ENCODE measurements around the gene GLYATL3.
A peak's percentile ranks its signal among the peaks of the same experiment; 100 is the strongest.

GLYATL3 gene

DNA sequence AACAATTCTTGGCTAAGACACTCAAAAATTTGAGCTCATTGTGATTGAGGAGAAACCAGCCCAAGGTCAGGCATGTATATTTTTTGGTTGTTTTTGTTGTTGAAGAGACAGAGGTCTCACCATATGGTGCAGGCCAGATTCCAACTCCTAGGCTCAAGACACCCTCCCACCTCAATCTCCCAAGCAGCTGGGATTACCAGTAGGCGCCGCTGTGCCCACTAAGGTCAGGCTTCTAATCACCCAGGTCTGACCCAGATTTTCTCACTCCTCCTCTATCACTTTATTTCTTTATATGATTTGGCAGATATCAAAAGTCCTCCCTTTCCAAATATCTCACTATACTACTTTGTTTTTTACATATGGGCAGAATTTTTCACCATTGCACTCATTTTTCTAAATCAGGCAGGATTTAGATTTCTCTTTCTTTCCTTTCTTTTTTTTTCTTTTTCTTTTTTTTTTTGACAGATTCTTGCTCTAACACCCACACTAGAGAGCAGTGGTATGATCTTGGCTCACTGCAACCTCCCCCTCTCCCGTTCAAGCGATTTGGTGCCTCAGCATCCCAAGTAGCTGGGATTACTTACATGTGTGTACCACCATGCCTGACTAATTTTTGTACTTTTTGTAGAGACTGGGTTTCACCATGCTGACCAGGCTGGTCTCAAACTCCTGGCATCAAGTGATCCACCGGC is 49.0 kb downstream of the GLYATL3 start:
- no peak for DNase-seq (ENCODE audit: low read depth)

DNA sequence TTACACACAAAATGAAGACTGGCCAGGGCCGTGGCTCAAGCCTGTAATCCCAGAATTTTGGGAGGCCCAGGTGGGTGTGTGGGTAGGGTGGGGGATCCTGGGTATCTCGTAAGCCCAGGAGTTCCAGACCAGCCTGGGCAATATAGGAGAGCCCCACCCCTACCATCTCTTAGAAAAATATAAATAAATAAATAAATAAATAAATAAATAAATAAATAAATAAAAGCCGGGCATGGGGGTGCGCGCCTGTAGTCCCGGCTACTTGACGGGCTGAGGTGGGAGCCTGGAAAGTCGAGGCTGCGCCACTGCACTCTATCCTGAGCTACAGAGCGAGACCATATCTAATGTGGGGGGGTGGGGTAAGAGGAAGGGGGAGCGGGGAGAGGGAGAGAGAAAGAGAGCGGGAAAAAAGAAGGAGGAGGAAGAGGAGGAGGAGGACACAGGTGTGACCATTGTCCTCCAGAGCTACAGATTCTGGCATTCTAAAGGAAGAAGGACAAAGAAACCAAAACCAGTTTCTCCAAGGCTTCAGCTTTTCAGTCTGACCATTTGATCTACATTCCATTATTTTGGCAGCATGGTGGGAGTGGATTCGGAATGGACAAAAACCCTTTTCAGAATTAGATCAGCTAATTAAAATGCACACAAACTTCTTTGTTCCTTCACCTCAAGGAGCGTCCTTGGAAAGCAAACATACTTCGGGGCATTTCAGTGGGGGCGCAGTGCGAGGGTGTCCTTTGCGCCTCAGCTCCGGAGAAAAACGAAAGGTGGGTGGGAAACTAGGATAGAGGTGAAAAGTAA is 50.2 kb downstream of the GLYATL3 start:
- no peak for DNase-seq (ENCODE audit: low read depth)

DNA sequence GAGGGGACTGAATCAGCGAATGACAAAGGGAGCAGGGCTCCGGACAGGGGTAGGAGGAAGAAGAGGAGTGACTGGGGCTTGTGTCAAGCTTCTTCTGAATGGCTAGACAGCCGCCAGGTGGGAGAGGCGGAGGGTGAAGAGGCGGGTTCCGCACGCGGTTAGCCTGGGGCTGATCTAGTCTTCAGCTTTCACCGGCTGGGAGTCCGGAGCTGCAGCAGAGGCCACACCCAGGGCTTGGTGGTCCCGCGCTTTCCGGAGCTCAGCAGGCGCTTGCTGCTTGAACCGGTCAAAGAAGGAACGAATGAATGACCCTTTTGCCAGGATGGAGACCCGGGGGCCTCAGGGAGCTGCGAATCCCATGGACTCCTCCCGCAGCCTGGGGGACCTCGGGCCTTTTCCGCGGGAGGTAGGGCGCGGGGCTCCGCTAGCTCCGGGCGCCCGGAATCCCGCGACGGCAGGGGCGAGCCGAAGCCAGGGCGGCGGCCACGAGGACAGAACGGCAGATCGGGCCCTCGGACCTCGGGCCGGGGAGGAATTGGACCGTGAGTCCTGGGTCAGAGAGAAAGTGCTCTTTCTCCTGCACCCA is 50.9 kb downstream of the GLYATL3 start, which contains the start of gene C6orf141:
Gene C6orf141, plus strand, starts transcription at position 177 of the 586 bp plus-strand sequence. Its CDS starts 125 bp downstream, at position 302.
- no peak for DNase-seq (ENCODE audit: low read depth)

DNA sequence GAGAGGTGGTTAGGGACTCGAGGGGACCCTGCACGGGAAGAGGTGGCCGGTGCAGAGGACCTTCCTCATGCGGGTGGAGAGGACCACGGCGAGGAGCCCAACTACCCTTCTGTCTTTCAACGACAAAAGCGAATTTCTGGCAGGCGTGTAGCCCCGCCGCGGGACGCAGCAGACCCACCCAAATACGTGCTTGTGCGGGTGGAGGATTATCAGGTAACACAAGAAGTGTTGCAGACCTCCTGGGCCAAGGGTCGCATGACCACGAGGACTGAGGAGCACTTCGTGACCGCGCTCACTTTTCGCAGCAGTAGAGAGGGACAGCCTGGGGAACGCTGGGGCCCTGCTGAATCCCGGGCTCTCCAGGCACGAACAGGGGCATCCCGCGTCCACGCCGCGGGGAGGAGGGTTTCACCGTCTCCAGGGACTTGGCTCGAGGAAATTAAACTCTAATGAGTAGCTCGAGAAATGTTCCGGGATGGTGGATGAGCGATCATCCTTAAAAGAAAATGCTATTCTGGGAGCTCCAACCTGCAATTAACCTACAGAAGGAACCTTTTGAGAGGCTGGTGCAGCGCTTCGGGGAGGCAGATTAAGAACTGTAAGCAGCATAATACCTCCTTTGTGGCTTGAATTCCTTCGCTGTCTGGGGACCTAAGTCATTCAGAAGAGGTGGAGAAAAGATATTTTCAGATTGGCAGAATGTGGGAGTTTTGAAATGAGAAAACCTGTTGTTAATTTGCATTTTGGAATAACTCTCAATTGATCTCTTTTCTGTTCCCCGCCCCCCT is 51.5 kb downstream of the GLYATL3 start:
- DNase-seq (ENCODE audit: low read depth), result no peak

DNA sequence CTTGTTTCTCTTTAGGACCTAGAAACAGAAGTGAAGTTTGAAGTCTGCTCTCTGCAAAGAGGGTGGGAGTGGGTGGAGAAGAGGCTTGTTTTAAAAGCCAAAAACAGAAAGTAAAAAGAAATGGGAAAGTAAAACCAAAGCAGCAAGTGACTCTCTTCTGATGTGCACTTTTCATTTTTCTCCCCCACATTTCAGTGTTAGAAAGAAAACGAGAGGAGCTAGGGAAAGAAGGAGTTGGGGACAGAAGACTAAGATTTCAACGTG is 52.1 kb downstream of the GLYATL3 start:
- no peak for DNase-seq (ENCODE audit: low read depth)

DNA sequence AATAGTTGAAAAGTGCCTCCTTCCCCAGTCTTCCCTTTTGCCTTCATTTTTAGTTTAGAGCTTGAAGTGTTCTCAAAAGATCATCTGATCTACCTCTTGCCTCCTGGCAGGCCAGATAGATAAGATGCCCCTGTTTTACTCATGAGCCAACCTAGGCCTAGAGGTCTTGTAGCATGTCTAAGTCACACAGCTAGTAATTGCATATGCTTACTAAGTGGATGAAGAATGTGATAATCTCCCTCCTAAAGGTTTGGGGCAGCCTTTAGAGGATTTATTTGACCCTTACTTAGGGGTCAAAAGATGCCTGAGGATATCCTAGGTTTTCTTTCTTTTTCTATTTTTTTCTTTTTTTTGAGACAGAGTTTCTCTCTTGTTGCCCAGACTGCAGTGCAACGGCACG is 52.9 kb downstream of the GLYATL3 start:
- DNase-seq (ENCODE audit: low read depth), result no peak

DNA sequence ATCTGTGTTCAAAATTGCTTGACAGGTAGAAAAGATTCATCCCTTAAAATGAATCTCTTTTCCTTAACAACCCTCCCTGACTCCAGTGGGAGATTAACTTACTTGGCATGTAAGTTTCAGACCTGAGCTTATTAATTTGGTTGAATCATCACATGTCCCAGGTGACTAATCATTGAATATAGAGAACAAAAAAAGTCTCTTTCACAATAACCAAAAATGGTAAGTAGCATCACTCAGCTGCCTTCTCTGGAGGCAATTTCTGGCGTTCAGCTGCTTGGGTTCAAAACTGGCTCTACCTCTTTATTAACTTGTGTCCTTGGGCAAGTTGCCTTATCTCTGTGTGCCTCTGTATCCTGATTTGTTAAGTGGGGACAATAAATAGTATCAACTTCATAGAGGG is 53.7 kb downstream of the GLYATL3 start:
- DNase-seq (ENCODE audit: low read depth), result peak; percentile 51

DNA sequence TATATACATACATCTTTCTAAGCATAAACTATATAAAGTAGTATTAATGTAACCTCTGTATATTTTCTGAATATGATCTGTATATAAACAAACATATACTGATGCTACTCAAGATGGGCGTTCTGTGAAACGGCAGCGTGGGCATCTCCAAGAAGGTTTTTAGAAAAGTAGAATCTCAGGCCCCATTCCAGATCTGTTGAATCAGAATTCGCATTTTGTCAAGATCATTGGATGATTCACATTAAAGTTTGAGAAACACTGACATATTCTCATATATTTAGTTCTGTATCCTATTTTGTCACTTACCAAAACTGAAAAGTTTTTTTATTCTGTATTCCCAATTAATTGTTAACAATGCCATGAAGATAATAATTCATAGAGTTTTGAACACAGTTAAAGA is 56.2 kb downstream of the GLYATL3 start:
- DNase-seq (ENCODE audit: low read depth), result no peak

DNA sequence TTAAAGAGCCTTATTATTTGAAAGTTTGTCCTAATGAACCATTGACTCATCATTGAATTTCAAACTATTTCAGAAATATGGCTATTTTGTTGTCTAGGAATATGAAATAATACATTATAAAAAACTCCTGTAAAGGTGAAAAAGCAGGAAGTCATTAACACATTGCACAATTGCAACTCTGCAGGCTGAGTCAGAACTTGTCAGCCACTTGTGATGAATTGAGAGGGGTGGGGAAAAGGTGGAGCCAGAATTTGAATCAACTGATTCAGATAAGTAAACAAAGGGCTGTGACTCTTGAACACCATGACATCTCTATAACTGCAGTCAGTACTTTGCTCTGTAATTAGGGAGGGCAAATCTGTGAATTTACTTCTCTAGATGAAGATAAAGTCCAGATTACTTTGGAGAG is 56.7 kb downstream of the GLYATL3 start:
- DNase-seq (ENCODE audit: low read depth), result peak; percentile 89

DNA sequence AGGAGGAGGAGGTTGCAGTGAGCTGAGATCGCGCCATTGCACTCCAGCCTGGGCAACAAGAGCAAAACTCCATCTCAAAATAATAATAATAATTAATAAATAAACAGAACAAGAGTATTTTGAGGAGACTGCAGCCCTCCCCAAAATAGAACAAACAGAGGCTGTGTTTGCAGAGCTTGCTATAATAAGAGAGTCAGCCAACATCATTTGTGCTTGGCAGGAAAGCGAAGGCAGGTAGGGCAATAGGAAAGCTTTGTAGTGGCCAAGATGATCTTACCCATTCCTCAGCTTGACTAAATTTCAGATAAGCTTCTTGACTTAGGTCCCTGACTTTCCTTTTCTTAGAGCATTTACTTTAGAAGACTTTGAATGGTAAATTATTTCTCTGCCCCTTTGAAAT is 57.5 kb downstream of the GLYATL3 start:
- no peak for DNase-seq (ENCODE audit: low read depth)

GRCh38 chr6:49558238-49558637 is 58.5 kb downstream of the GLYATL3 start:
- DNase-seq (ENCODE audit: low read depth), result no peak

- no peak for DNase-seq (ENCODE audit: low read depth)
Measured at GRCh38 chr6:49563006-49563886, 63.5 kb downstream of the GLYATL3 start.

DNA sequence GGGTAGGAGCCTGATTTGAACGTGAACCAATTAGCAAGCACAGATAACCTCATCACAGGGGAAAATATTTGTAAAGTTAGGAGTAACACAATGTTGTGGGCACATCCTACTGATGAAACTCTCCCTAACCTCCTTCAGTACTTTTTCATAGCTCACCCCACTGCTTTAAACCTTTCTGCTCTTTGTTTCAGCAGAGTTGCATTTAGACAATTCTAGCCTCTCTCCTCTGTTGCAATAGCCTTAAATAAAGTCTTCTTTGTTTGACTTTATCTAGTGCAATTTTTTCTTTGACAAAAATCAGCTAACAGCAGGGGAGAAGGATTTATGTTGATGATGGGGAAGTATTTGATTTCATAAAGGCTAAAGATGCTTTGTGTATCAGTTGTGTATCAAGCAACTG is 64.8 kb downstream of the GLYATL3 start:
- no peak for DNase-seq (ENCODE audit: low read depth)

GRCh38 chr6:49565261-49565660 is 65.5 kb downstream of the GLYATL3 start:
- no peak for DNase-seq (ENCODE audit: low read depth)

- DNase-seq (ENCODE audit: low read depth), result no peak
Measured at GRCh38 chr6:49565855-49566254, 66.1 kb downstream of the GLYATL3 start.

DNA sequence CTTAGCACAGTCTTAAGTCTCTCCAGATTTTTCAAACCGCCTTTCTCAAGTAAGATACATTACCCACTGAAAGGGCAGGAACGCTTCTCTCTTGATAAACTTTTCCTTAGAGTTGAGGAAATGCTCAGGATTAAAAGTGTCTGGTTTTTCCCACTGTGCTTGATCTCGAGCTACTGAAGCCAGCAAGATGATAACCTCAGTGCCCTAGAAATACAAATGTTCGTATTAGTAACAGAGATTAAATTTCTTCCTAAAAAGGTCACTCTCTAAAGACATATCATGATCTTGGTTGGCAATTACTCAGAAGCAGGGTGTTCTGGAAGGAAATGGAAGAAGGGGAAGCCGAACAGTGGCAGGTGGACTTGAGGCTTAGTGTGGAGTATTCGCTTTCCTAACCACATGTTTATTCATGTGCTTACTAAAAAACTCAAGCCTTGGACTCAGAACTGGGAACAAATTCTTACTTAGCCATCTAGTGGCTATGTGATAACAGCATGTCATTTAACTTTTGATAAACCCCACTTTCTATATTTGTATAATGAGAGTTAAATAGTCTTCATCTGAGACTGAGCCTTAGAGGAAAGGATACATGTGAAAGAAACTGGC is 70.9 kb downstream of the GLYATL3 start:
- DNase-seq (ENCODE audit: low read depth), result peak; percentile 73

DNA sequence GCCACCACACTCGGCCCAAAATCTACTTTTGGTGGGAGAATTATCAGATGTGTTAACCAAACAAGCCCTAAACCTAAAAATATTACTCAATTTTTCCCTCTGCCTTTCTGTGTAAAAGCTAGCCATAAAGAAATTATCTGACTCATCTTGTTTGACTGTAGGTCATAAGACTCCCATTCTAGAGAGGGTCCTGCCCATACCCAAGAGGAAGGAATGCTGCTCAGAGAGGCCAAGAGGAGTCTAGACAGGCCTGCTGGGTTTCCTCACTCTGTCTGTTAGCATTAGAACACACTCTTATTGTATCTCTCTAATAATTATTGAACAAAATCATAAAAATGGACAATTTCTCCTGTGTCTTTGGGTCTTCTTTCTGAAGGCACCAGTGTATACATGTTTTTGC is 76.9 kb downstream of the GLYATL3 start:
- peak; percentile 74 for DNase-seq (ENCODE audit: low read depth)
